Measurements from ENCODE around the gene PDE4D. TPM values are rescaled to one million over a fixed set of nuclear protein-coding genes. Genes with fewer than 3 reads are reported as not detected.
A peak's percentile ranks its signal among the peaks of the same experiment; 100 is the strongest.

Gene PDE4D
- total and polyA plus RNA-seq, 11 donors = 5.2 to 68.3 (median 42.1) TPM

- no peak overlapping the region for H3K4me3 ChIP-seq
- H3K36me3 ChIP-seq = no peaks in the 10 kb centered on the region
- peaks cover 0 to 29% (median 7%) of the 10 kb centered on the region in 12 donors for H3K4me1 ChIP-seq
- no peaks in the 10 kb centered on the region for H3K9me3 ChIP-seq
- 72 to 82% (median 74%) methylated on average over 5 of the region's 5 CpGs for whole genome bisulfite sequencing, 4 donors
- DNase-seq = no peak
- no peak overlapping the region for H3K27ac ChIP-seq
- intact Hi-C loops (cut with DNase I) = loop anchor here in 1 of 10 donors (10.0 kb wide), 1 partner anchor 230 kb away; no protein-coding TSS in a partner anchor
- TF ChIP-seq CTCF (IDR thresholded peaks at IDR 0.05) = no peak
- TF ChIP-seq POLR2A (IDR thresholded peaks at IDR 0.05) = no peak
- ATAC-seq = no peak
- no peaks in the 10 kb centered on the region for H3K27me3 ChIP-seq
These were observed 969.2 kb downstream of the PDE4D start for GRCh38 chr5:58924306-58924705.

GRCh38 chr5:58923355-58923754 lies 970.2 kb downstream of the PDE4D start:
- Histone ChIP-seq H3K27ac (peak overlapping the region in 9 of 12 donors; percentile 74 to 93 (median 81)), H3K27me3 (no peaks in the 10 kb centered on the region), H3K4me1 (peaks cover 0 to 29% (median 7%) of the 10 kb centered on the region in 12 donors), H3K4me3 (no peak overlapping the region), H3K36me3 (no peaks in the 10 kb centered on the region), H3K9me3 (no peaks in the 10 kb centered on the region)
- intact Hi-C loops (cut with DNase I) = loop anchor here in 1 of 10 donors (10.0 kb wide), 1 partner anchor 231 kb away; no protein-coding TSS in a partner anchor
- TF ChIP-seq POLR2A (IDR thresholded peaks at IDR 0.05) = no peak
- no peak for TF ChIP-seq CTCF (IDR thresholded peaks at IDR 0.05)
- WGBS, 4 donors = 91 to 95% (median 93%) methylated on average over 2 of the region's 2 CpGs
- no peak for ATAC-seq
- no peak for DNase-seq

- Histone ChIP-seq H3K27ac (peak overlapping the region; percentile 69 to 93 (median 82)), H3K4me3 (peak overlapping the region in 1 of 12 donors; percentile 9), H3K27me3 (no peaks in the 10 kb centered on the region), H3K9me3 (no peaks in the 10 kb centered on the region), H3K36me3 (no peaks in the 10 kb centered on the region), H3K4me1 (peaks cover 0 to 29% (median 7%) of the 10 kb centered on the region in 12 donors)
- peak; percentile 94 to 97 (median 96) for ATAC-seq
- DNase-seq = peak; percentile 54 to 90 (median 79)
- 30 to 41% (median 37%) methylated on average over 15 of the region's 15 CpGs for WGBS, 4 donors
- peak in 1 of 12 donors; percentile 6 for TF ChIP-seq CTCF (IDR thresholded peaks at IDR 0.05)
- peak in 1 of 2 donors; percentile 17 for TF ChIP-seq POLR2A (IDR thresholded peaks at IDR 0.05)
- intact Hi-C loops (cut with DNase I) = loop anchor here in 1 of 10 donors (10.0 kb wide), 1 partner anchor 232 kb away; no protein-coding TSS in a partner anchor
These were observed 970.9 kb downstream of the PDE4D start for GRCh38 chr5:58922461-58923171.

- DNase-seq (no peak), ATAC-seq (no peak)
- no peak overlapping the region for H3K4me3 ChIP-seq
- H3K36me3 ChIP-seq = no peaks in the 10 kb centered on the region
- TF ChIP-seq POLR2A (IDR thresholded peaks at IDR 0.05) = no peak
- no peak for TF ChIP-seq CTCF (IDR thresholded peaks at IDR 0.05)
- 45 to 64% (median 54%) methylated on average over 1 of the region's 1 CpG for WGBS, 4 donors
- no peaks in the 10 kb centered on the region for H3K27me3 ChIP-seq
- intact Hi-C loops (cut with DNase I) = loop anchor here in 1 of 10 donors (10.0 kb wide), 1 partner anchor 234 kb away; no protein-coding TSS in a partner anchor
- no peaks in the 10 kb centered on the region for H3K9me3 ChIP-seq
- peaks cover 0 to 28% (median 2%) of the 10 kb centered on the region in 12 donors for H3K4me1 ChIP-seq
- H3K27ac ChIP-seq = peak overlapping the region in 3 of 12 donors; percentile 4 to 84 (median 35)
These were observed 972.4 kb downstream of the PDE4D start for GRCh38 chr5:58921159-58921558.

Measured in heart left ventricle (tissue), 16 donors.